ENCODE data around the gene PADI2. TPM values are rescaled to one million over a fixed set of nuclear protein-coding genes. Genes with fewer than 3 reads are reported as not detected.
A peak's percentile ranks its signal among the peaks of the same experiment; 100 is the strongest.

The PADI2 gene
- total RNA-seq, 2 donors from 2014 or later = 0.52 to 0.63 TPM

DNA sequence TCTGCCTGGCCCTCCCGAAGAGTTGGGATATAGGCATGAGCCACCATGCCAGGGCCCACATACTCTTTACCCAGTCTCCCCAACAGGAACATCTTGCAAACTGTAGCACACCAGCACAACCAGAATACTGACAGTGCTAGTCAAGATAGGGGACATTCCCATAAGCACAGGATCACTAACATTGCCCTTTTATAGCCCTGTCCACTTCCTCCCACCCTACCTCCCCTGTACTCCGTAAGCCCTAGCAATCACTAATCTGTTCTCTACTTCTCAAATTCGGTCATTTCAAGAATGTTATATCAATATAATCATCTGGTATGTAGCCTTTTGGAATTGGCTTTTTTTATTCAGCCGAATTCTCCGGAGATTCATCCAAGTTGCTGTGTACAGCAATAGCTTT, 71.3 kb downstream of the PADI2 start:
- Histone ChIP-seq H3K4me3 (no peak overlapping the region), H3K27me3 (no peaks in the 10 kb centered on the region), H3K4me1 (peaks cover 0 to 32% of the 10 kb centered on the region in 2 donors), H3K27ac (no peak overlapping the region), H3K9me3 (no peaks in the 10 kb centered on the region), H3K36me3 (peaks cover 30% of the 10 kb centered on the region)
- TF ChIP-seq, protein P1, sequence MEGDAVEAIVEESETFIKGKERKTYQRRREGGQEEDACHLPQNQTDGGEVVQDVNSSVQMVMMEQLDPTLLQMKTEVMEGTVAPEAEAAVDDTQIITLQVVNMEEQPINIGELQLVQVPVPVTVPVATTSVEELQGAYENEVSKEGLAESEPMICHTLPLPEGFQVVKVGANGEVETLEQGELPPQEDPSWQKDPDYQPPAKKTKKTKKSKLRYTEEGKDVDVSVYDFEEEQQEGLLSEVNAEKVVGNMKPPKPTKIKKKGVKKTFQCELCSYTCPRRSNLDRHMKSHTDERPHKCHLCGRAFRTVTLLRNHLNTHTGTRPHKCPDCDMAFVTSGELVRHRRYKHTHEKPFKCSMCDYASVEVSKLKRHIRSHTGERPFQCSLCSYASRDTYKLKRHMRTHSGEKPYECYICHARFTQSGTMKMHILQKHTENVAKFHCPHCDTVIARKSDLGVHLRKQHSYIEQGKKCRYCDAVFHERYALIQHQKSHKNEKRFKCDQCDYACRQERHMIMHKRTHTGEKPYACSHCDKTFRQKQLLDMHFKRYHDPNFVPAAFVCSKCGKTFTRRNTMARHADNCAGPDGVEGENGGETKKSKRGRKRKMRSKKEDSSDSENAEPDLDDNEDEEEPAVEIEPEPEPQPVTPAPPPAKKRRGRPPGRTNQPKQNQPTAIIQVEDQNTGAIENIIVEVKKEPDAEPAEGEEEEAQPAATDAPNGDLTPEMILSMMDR (IDR thresholded peaks at IDR 0.05) = no peak
- no peak for DNase-seq (ENCODE audit: low spot score)

- no peaks in the 10 kb centered on the region for H3K9me3 ChIP-seq
- H3K27ac ChIP-seq = no peak overlapping the region
- H3K36me3 ChIP-seq = peaks cover 43% of the 10 kb centered on the region
- TF ChIP-seq, protein P1 (IDR thresholded peaks at IDR 0.05) = peak in 1 of 2 donors; percentile 9
- peaks cover 0 to 19% of the 10 kb centered on the region in 2 donors for H3K4me1 ChIP-seq
- no peak overlapping the region for H3K4me3 ChIP-seq
- no peaks in the 10 kb centered on the region for H3K27me3 ChIP-seq
- DNase-seq (ENCODE audit: low spot score) = no peak
Observed at GRCh38 chr1:17046334-17046657, 73.0 kb downstream of the PADI2 start.

GRCh38 chr1:17045634-17046333, 73.5 kb downstream of the PADI2 start:
- peak overlapping the region in 1 of 2 donors; percentile 35 for H3K27ac ChIP-seq
- peaks cover 48% of the 10 kb centered on the region for H3K36me3 ChIP-seq
- DNase-seq (ENCODE audit: low spot score) = no peak
- no peaks in the 10 kb centered on the region for H3K9me3 ChIP-seq
- TF ChIP-seq, protein P1 (IDR thresholded peaks at IDR 0.05) = peak; percentile 57 to 83
- no peaks in the 10 kb centered on the region for H3K27me3 ChIP-seq
- peaks cover 0 to 14% of the 10 kb centered on the region in 2 donors for H3K4me1 ChIP-seq
- peak overlapping the region; percentile 8 to 11 for H3K4me3 ChIP-seq

DNA sequence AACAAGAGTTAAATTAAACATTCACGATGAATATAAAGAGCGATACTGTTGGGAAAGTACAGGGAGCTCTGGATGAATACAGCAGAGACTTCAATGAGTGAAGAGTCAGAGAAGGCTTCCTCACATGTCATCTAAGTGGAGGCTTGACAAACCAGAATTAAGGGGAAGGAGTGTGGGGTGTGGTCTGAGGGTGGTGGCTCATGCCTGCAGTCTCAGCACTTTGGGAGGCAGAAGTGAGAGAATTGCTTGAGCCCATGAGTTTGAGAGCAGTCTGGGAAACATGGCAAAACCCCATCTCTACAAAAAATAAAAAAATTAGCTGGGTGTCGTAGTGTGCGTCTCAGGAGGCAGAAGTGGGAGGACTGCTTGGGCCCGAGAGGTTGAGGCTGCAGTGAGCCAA, 74.1 kb downstream of the PADI2 start:
- Histone ChIP-seq H3K4me3 (no peak overlapping the region), H3K27ac (no peak overlapping the region), H3K9me3 (no peaks in the 10 kb centered on the region), H3K27me3 (no peaks in the 10 kb centered on the region), H3K4me1 (peaks cover 0 to 14% of the 10 kb centered on the region in 2 donors), H3K36me3 (peaks cover 49% of the 10 kb centered on the region)
- TF ChIP-seq, protein P1 (IDR thresholded peaks at IDR 0.05) = no peak
- DNase-seq (ENCODE audit: low spot score) = no peak

- no peak overlapping the region for H3K27ac ChIP-seq
- no peak for DNase-seq (ENCODE audit: low spot score)
- TF ChIP-seq, protein P1 (IDR thresholded peaks at IDR 0.05) = no peak
- H3K4me3 ChIP-seq = no peak overlapping the region
- H3K4me1 ChIP-seq = peaks cover 0 to 14% of the 10 kb centered on the region in 2 donors
- no peaks in the 10 kb centered on the region for H3K27me3 ChIP-seq
- peaks cover 59% of the 10 kb centered on the region for H3K36me3 ChIP-seq
- no peaks in the 10 kb centered on the region for H3K9me3 ChIP-seq
Observed at GRCh38 chr1:17043676-17044075, 75.6 kb downstream of the PADI2 start.

GRCh38 chr1:17040135-17040534, 79.1 kb downstream of the PADI2 start:
- Histone ChIP-seq H3K27ac (no peak overlapping the region), H3K4me3 (no peak overlapping the region), H3K4me1 (peaks cover 0 to 5% of the 10 kb centered on the region in 2 donors), H3K36me3 (peaks cover 83% of the 10 kb centered on the region), H3K9me3 (no peaks in the 10 kb centered on the region), H3K27me3 (no peaks in the 10 kb centered on the region)
- DNase-seq (ENCODE audit: low spot score) = no peak
- TF ChIP-seq, protein P1 (IDR thresholded peaks at IDR 0.05) = no peak
